DMS153 treated with DMSO at 0.1 percent for 48 hours (cell line): Measurements from ENCODE around the gene OR2AG1.
A peak's percentile ranks its signal among the peaks of the same experiment; 100 is the strongest.
"Not testable (repeated sequence)": the region's sequence is repeated elsewhere in the genome, so short reads cannot be mapped to it uniquely, and the experiment has no call there.

Source experiments
- DNase-seq: peaks from one replicate; lab custom pipeline; 2025; ENCODE audit not compliant: unreplicated experiment; lab: John Stamatoyannopoulos, UW

OR2AG1 gene

DNA sequence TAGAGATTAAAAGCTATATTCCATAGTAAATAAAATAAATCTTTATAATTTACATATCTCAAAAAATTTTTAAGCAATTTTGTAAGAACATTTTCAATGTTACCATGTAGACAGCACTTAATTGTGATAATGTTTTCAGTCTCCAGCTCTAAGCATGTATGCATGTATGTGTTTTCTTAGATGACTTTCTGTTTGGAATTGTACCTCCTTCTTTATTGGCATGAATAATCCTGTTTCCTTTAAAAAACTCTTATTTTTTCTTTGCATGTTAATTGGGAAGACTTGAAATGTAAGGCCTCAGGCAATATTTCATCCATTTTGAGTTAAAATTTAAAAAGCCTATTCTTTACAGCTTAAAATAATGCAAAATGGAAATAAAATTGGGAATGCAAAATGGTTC lies 2.0 kb upstream of the OR2AG1 start:
- no peak for DNase-seq

DNA sequence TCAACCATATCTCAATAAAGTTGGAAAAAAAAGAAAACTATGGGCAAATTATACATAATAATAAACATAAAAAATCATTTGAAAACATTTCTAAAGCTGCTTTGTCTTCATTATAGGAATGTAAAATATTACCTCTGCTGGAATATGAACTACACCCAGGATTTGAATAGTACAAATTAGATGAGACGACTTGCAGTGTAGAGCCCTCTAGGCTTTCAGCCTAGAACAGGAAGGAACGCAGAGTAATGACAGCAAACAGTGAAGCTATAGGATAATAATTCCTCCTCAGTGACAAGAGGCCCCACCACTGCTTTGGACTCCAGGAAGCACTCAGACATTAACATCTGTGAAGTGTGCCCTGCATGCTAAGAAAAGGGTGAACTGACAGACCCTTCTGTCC lies 7.7 kb downstream of the OR2AG1 start:
- DNase-seq: no peak

DNA sequence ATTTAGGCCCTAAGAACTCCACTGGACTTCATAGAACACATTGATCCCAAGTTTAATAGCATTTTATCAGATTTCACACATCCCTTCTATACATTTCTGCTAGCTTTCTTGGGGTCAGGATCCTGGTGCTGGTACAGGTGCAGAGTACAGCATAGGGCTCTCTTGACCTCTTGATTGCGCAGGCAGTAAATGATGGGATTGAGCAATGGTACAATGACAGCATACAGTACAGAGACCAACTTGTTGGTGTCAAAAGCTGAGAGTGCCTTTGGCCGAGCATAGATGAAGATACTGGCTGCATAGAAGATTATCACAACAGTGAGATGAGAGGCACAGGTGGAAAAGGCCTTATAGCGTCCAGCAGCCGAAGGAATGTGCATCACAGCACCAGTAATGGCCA lies 11.8 kb downstream of the OR2AG1 start:
- DNase-seq: no peak

DNA sequence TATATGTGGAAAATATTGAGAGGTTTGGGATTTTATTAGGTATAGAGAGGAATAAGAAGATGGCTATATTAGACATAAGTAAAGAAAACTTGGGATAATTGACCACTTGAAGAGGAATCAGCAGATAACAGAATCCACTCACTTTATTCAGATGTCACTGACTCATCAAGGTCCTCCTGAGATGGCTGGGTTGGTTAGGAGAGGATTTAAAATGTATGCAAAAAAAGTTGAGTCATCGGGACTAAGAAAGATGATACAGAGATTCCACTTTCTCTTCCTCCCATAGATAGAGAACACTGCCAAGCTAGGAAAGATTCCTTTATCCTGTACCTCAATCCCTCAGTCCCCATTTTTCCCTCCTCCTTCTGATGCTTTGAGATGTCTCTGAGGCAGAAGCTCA lies 16.6 kb downstream of the OR2AG1 start, which contains the start of gene OR6A2:
OR6A2 (minus strand) TSS at position 288 of the 400 bp plus-strand sequence. CDS start 3,981 bp downstream, outside the sequence.
- DNase-seq: no peak

DNA sequence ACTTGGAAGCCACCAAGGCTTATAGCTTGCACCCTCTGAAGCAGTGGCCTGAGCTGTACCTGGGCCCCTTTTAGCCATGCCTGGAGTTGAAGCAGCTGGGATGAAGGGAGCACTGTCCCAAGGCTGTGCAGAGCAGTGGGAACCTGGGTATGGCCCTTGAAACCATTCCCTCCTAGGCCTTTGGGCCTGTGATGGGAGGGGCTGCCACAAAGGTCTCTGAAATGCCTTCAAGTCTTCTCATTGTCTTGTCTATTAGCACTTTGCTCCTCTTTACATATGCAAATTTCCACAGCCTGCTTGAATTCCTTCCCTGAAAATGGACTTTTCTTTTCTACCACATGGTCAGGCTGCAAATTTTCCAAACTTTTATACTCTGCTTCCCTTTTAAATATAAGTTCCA lies 18.3 kb downstream of the OR2AG1 start:
- DNase-seq: not testable (repeated sequence)

DNA sequence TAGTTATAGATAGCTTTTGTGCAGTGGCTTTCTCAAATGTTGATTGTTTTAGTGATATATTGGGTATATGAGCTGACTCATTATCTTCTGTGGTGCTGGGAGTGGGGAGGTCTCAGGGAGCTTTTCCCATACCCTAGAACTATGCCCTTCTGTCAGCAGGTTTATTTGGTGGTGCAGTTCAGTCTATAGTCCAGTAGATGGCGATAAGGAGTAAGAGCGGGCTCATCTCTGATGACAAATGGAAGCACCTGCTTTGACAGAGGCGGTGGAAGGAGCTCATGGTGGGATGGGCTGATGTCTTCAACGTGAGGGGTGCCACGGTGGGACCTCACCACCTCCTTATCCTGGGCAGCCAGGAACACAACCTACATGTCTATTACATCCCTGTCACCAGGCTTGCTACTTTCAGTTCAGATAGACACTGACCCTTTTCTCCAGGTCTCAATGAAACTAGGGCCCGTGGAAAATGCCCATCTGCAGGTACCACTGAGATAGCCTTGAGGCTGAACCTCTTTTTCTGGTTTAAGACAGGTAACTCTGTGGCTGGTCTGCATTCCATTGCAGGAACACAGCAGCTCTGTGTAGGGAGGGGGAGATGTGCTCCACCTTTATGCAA lies 29.7 kb downstream of the OR2AG1 start:
- peak; percentile 50 for DNase-seq

DNA sequence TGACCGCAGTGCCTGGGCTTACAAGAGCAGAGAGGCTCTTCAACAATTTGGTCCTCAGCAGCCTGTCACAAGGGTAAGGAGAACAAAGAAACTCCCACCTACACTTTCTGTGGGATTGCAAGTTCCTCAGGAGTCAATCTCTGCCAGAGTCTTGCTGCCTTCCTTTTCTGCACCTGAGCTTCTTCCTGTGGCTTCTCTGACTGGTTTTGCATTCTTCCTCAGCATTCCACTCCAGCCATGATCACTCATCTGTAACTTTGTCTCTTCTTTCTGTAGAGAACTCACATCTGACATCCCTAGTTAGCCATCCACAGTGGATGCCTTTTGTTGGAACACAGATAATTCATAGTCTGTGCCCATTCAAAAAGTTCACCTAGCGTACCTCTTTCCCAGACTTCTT lies 30.8 kb downstream of the OR2AG1 start:
- DNase-seq: no peak

DNA sequence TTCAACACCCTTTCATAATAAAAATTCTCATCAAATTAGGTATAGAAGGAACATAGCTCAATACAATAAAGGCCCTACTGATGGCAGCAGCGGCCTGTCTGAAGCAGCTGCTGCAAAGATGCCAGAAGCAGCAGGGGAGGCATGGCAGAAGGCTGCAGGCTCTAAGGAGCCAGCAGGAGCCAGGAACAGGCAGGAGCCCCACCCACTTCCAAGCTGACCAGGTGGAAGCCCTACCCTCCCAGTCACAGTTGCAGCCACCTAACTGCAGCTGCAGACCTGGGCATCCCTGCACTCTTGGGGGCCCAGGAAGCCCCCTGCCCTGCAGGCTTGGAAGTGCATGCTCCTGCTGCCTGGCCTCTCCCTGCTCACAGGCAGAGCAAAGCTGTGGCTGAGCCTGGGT lies 34.9 kb downstream of the OR2AG1 start:
- no peak for DNase-seq

DNA sequence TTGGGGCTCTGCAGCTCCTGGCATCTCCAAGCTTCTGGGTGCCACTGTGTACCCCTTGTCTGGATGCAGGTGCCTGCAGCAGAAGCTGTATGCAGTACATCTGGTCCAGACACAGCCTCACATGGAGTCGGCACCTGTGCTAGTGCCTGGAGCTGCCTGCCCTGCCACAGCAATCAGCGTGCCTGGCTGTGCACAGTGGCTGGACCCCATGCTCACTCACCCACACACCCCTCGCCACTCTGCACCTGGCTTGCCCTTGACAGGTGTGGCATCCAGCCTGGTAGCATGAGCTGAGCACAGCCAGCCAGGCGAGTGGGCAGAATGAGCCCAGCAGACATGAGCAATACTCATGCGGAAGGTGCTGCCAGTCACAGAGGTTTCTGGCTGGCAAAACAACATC lies 36.1 kb downstream of the OR2AG1 start:
- DNase-seq: no peak

DNA sequence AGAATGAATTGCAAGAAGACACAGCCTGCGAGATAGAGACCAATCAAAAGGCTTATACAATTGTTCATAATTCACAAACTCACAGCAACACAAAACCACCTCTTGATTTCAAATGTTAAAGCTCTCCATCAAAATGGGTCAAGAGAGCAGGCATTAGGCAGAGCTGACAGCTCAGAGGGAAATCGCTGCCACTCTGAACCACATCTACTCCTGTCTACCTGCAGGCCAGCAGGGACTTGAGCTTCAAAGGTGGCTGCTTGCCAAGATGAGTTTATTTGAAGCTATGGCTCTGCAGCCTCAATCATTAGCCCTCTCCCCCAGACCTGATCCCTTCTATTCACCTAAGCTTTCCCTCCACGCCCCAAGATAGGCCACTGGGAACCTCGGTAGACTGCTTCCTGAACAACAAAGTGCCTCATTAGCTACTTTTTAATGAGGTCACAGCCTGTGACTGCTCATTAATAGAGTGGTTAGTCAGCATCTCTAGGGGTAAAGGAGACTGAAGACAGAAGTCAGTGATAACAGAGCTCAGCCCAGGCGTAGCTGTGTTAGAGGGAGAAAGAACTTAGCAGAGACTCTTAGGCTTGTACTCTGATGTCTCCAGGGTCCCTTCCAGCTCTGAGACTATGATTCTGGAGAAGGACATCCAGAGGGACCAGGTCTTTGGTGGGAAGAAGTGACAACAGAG lies 41.5 kb downstream of the OR2AG1 start:
- no peak for DNase-seq

DNA sequence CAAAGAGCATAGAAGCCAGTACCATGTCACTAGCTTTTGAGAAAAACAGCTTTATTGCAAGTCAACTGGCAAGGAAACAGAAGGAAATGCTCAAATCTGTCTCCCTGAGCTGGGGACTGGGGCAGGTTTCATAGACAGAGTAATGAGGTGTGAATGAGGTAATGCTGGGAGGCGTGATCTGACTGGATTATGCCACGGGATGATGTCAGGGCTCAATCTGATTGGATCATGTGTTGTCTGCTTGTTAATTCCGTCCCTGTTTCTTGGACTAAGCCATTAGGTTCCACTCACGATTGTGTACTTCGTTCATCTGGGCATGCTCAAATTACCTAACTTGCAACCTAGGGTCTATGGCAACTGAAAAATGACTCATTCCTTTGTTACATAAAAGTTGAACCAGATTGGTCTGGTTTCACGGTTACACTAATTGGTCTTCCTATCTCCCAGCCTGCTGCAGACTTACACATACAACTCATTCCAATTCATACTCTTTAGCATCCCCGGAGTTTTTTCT lies 42.5 kb downstream of the OR2AG1 start:
- DNase-seq: no peak

DNA sequence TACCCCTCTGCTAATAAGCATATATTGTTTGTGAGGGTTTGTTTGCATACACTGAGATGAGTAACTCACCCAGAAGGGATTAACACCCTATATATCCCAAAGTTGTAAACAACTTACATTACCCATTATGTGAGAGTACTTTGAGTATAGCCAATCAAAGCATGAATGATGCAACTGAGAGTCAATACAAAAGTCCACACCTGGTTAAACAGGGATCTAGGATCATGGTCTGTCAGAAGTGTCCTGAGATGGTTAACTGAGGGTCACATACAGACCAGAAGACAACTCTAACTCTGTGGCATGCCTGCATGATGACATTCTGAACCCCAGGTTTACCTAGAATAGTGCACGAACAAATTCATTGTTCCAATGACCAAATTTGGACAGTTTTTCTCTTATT lies 45.3 kb downstream of the OR2AG1 start:
- no peak for DNase-seq

DNA sequence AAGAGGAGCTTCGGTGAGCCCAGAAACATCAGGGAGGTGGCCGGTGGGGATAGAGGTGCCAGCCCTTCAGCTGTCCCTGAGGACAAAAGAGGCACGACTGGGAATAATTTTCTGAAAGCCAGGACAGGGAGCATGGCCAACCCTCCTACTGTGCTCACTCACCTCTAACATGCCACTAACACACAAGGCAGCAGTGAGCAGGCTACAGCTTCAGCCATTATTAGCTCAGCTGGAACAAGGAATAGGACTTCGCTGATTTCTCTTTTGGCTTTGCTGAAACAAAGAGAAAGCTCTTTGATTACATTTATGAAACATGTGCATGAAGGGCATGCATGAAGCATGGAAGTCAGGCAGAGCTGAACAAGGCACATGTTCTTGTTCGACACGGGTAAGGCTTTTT lies 50.5 kb downstream of the OR2AG1 start:
- no peak for DNase-seq

DNA sequence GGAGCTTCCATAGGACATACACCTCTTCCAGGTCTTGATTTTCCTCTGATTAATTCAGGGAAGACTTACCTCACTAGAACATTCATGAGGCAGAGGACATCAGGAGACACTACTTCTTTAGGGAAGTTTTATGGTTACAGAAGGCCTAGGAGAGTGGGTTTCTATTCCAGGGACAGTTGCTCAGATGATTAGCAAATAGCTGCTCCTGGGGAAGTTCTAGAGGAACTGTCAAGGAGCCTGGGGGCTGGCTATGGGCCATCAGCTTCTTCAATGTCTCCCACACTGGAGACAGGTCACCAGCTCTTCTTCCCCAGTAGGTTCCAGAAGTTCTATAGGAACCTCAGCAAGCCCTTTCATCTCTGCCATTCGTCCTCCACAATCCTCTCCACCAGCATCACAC lies 51.2 kb downstream of the OR2AG1 start:
- DNase-seq: no peak
